Measurements from ENCODE around the gene OVCA2. TPM values are rescaled to one million over a fixed set of nuclear protein-coding genes. Genes with fewer than 3 reads are reported as not detected.

Gene OVCA2
- total RNA-seq, 1 donor from 2014 or later = 21.9 TPM

GRCh38 chr17:2054512-2055291 is 12.9 kb downstream of the OVCA2 start, which contains the start of gene HIC1:
HIC1 (plus strand) TSS chr17:2055103; CDS start chr17:2056691, 1,588 bp downstream.
- peaks cover 5% of the 10 kb centered on the region for H3K36me3 Mint-ChIP-seq (ENCODE audit: insufficient read depth)

GRCh38 chr17:2055292-2056205 is 13.7 kb downstream of the OVCA2 start:
- peaks cover 5% of the 10 kb centered on the region for H3K4me1 Mint-ChIP-seq (ENCODE audit: low read depth)
- no peak overlapping the region for H3K4me3 Mint-ChIP-seq (ENCODE audit: low read depth)
- peaks cover 41% of the 10 kb centered on the region for H3K27me3 Mint-ChIP-seq
- peaks cover 10% of the 10 kb centered on the region for H3K36me3 Mint-ChIP-seq (ENCODE audit: insufficient read depth)
- H3K9me3 Mint-ChIP-seq (ENCODE audit: low read depth) = no peaks in the 10 kb centered on the region
- no peak for DNase-seq (ENCODE audit: low spot score, unreplicated experiment)
- TF ChIP-seq CTCF (IDR thresholded peaks at IDR 0.05; ENCODE audit: unreplicated experiment) = no peak
- no peak overlapping the region for H3K27ac Mint-ChIP-seq

More at GRCh38 chr17:2054512-2055291, 12.9 kb downstream of the OVCA2 start, which contains the start of gene HIC1:
- no peaks in the 10 kb centered on the region for H3K9me3 Mint-ChIP-seq (ENCODE audit: low read depth)
- TF ChIP-seq CTCF (IDR thresholded peaks at IDR 0.05; ENCODE audit: unreplicated experiment) = peak; percentile 97
- peak; percentile 66 for DNase-seq (ENCODE audit: low spot score, unreplicated experiment)
- H3K4me1 Mint-ChIP-seq (ENCODE audit: low read depth) = peaks cover 5% of the 10 kb centered on the region
- H3K27me3 Mint-ChIP-seq = peaks cover 33% of the 10 kb centered on the region
- peak within 1 kb of the TSS; percentile 35 for H3K4me3 Mint-ChIP-seq (ENCODE audit: low read depth)
- H3K27ac Mint-ChIP-seq = no peak within 1 kb of the TSS

- H3K9me3 Mint-ChIP-seq (ENCODE audit: low read depth) = no peaks in the 10 kb centered on the region
- H3K36me3 Mint-ChIP-seq (ENCODE audit: insufficient read depth) = peaks cover 16% of the 10 kb centered on the region
- H3K27ac Mint-ChIP-seq = no peak overlapping the region
- H3K27me3 Mint-ChIP-seq = peaks cover 47% of the 10 kb centered on the region
- peak; percentile 44 for DNase-seq (ENCODE audit: low spot score, unreplicated experiment)
- TF ChIP-seq CTCF (IDR thresholded peaks at IDR 0.05; ENCODE audit: unreplicated experiment) = peak; percentile 39
- peaks cover 5% of the 10 kb centered on the region for H3K4me1 Mint-ChIP-seq (ENCODE audit: low read depth)
- no peak overlapping the region for H3K4me3 Mint-ChIP-seq (ENCODE audit: low read depth)
These were observed 14.7 kb downstream of the OVCA2 start for GRCh38 chr17:2056206-2057174.

- TF ChIP-seq CTCF (IDR thresholded peaks at IDR 0.05; ENCODE audit: unreplicated experiment) = no peak
- no peaks in the 10 kb centered on the region for H3K9me3 Mint-ChIP-seq (ENCODE audit: low read depth)
- peaks cover 46% of the 10 kb centered on the region for H3K27me3 Mint-ChIP-seq
- peaks cover 23% of the 10 kb centered on the region for H3K36me3 Mint-ChIP-seq (ENCODE audit: insufficient read depth)
- no peak overlapping the region for H3K4me3 Mint-ChIP-seq (ENCODE audit: low read depth)
- peaks cover 3% of the 10 kb centered on the region for H3K4me1 Mint-ChIP-seq (ENCODE audit: low read depth)
- H3K27ac Mint-ChIP-seq = no peak overlapping the region
- DNase-seq (ENCODE audit: low spot score, unreplicated experiment) = no peak
These were observed 15.4 kb downstream of the OVCA2 start for GRCh38 chr17:2057175-2057759.

Measured in progenitor cell of endocrine pancreas (in vitro differentiated cells).